ENCODE results near the gene GNB1.

DNA sequence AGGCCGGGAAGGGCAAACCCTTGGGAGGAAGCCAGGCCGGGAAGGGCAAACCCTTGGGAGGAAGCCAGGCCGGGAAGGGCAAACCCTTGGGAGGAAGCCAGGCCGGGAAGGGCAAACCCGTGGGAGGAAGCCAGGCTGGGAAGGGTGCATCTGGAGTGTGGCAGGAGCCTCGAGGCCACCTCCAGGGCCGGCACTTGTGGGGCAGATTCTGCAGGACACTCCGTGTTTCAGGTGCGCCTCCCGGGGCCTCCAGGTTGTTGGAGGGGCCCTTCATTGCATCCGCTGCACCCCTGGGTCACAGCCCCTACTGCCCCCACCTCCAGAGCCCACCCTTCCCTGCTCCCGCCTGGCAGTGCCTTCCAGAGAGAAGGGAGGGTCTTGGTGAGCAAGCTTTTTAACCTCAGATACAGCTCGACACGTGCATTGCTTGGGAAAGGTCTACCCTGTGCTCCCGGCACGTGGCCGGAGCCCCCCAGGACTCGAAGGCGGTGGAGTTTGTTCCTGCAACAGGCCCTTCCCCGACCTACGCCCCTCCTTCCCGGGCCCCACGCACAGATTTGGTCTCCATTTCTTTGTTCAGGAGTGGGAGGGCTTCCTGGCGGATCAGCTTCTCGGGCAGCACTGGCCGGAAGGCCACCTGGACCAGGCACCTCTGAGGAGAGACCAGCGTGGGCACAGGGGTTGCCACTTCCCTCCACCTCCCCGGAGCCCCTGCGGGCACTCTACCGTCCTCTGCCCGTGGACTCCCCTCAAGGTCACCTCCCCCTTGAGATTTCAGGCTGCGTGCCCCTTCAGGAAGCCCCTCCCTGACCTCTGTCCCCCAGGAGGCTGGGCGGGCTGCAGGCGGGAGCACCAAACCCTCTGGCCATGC lies 37.6 kb upstream of the GNB1 start:
- TF ChIP-seq, protein P1, sequence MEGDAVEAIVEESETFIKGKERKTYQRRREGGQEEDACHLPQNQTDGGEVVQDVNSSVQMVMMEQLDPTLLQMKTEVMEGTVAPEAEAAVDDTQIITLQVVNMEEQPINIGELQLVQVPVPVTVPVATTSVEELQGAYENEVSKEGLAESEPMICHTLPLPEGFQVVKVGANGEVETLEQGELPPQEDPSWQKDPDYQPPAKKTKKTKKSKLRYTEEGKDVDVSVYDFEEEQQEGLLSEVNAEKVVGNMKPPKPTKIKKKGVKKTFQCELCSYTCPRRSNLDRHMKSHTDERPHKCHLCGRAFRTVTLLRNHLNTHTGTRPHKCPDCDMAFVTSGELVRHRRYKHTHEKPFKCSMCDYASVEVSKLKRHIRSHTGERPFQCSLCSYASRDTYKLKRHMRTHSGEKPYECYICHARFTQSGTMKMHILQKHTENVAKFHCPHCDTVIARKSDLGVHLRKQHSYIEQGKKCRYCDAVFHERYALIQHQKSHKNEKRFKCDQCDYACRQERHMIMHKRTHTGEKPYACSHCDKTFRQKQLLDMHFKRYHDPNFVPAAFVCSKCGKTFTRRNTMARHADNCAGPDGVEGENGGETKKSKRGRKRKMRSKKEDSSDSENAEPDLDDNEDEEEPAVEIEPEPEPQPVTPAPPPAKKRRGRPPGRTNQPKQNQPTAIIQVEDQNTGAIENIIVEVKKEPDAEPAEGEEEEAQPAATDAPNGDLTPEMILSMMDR (IDR thresholded peaks at IDR 0.05): no peak
- TF ChIP-seq POLR2A (IDR thresholded peaks at IDR 0.05): no peak

Data from testis (tissue), 2 donors.